ENCODE data around the gene OR2T8.

DNA sequence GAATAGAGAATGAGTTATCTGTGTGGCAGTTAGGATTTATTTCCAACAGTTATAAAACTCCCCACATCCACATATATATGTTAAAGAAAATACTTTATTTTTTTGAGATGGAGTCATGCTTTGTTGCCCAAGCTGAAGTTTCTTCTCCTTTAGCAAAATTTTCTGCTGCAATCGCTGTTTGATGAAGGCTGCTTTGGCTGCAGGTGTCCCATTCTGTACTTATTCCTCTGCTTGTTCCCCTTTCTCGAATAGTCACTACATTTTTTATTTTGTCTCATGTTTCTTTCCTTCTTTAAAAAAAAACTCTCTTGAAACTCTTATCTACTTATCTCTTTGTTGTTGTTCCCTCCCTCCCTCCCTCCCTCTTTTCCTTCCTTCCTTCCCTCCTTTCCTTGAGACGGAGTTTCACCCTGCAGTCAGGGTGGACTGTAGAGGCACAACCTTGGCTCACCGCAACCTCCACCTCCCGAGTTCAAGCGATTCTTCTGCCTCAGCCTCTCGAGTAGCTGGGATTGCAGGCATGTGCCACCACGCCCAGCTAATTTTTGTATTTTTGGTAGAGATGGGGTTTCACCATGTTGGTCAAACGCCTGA is 14.0 kb upstream of the OR2T8 start:
- TF ChIP-seq CTCF (conservative IDR thresholded peaks at IDR 0.05; ENCODE audit: low read depth, low read length) (no peak), CEBPB (IDR thresholded peaks at IDR 0.05; ENCODE audit: low read depth, low read length) (no peak), BHLHE40 (IDR thresholded peaks at IDR 0.05; ENCODE audit: low read depth, low read length) (no peak), MAFK (IDR thresholded peaks at IDR 0.05; ENCODE audit: low read depth, low read length) (no peak), POLR2A (IDR thresholded peaks at IDR 0.05; ENCODE audit: low read depth, low read length) (no peak), SMC3 (IDR thresholded peaks at IDR 0.05; ENCODE audit: low read depth, low read length) (no peak), MAZ (IDR thresholded peaks at IDR 0.05; ENCODE audit: borderline replicate concordance, low read depth, low read length) (no peak)

All from IMR-90 (cell line).